Activated T-cell treated with anti-CD3 and anti-CD28 coated beads, Interleukin-2, amount 50 U/mL, for 24 hours (primary cell): ENCODE measurements around the gene ULBP2.

Source experiments
- DNase-seq: peaks from one replicate; pipeline ENCODE4 v3.0.0-alpha.2; 2020
- H3K27ac Mint-ChIP-seq: 2 replicates; pipeline ENCODE4 v1.8.0; 2020; ENCODE audit warnings: mild to moderate bottlenecking, mixed read lengths
- H3K27me3 Mint-ChIP-seq: 2 replicates; pipeline ENCODE4 v1.8.0; 2020; ENCODE audit warnings: mixed read lengths
- H3K36me3 Mint-ChIP-seq: 2 replicates; pipeline ENCODE4 v1.8.0; 2020; ENCODE audit warnings: low read depth, mixed read lengths
- H3K4me1 Mint-ChIP-seq: 2 replicates; pipeline ENCODE4 v1.8.0; 2020; ENCODE audit warnings: low read depth, mixed read lengths
- H3K4me3 Mint-ChIP-seq: 2 replicates; pipeline ENCODE4 v1.8.0; 2020; ENCODE audit warnings: mild to moderate bottlenecking, moderate library complexity, mixed read lengths
- H3K9me3 Mint-ChIP-seq: 2 replicates; pipeline ENCODE4 v1.8.0; 2020; ENCODE audit warnings: mixed read lengths

Gene ULBP2

GRCh38 chr6:149995971-149996370, 54.2 kb downstream of the ULBP2 start:
- peaks cover 17% of the 10 kb centered on the region for H3K4me1 Mint-ChIP-seq
- no peak overlapping the region for H3K4me3 Mint-ChIP-seq
- no peaks in the 10 kb centered on the region for H3K36me3 Mint-ChIP-seq
- no peak for DNase-seq
- H3K27me3 Mint-ChIP-seq, result peaks cover 82% of the 10 kb centered on the region
- H3K9me3 Mint-ChIP-seq, result no peaks in the 10 kb centered on the region
- H3K27ac Mint-ChIP-seq, result no peak overlapping the region
